IMR-90 (cell line): ENCODE results near the gene CCNE1.

Experiments
- CTCF ChIP-seq: conservative IDR thresholded peaks from 2 replicates; pipeline ENCODE4 v1.5.1; 2012; ENCODE audit warnings: mild to moderate bottlenecking, low read depth, low read length, improper control_type of control experiment
- MAZ ChIP-seq: IDR thresholded peaks from 2 replicates; pipeline ENCODE4 v1.6.1; 2012; ENCODE audit warnings: low read depth, mild to moderate bottlenecking, low read length, improper control_type of control experiment, moderate library complexity, borderline replicate concordance
- POLR2A ChIP-seq: IDR thresholded peaks from 2 replicates; pipeline ENCODE4 v1.6.1; 2012; ENCODE audit warnings: mild to moderate bottlenecking, low read depth, low read length
- USF2 ChIP-seq: fragments of 150-350 bp; IDR thresholded peaks from 2 replicates; pipeline ENCODE4 v1.6.1; 2017; ENCODE audit warnings: mild to moderate bottlenecking, antibody characterized with exemption, low read length, low read depth

GRCh38 chr19:29810504-29810871 is 1.3 kb upstream of the CCNE1 start:
- TF ChIP-seq USF2, result no peak
- no peak for TF ChIP-seq CTCF
- no peak for TF ChIP-seq POLR2A
- no peak for TF ChIP-seq MAZ
